NCI-H2081 (cell line): Measurements from ENCODE around the gene SLC39A1.
"Not testable (repeated sequence)": the region's sequence is repeated elsewhere in the genome, so short reads cannot be mapped to it uniquely, and the experiment has no call there.

ENCODE experiments used
- DNase-seq, 2 experiments: peaks; one replicate each; lab custom pipeline; 2025; lab: John Stamatoyannopoulos, UW

The SLC39A1 gene

GRCh38 chr1:153963030-153963849 lies at the start of gene SLC39A1:
Gene SLC39A1, minus strand, starts transcription at chr1:153963537. Its CDS starts 822 bp downstream, at chr1:153962715.
- DNase-seq, result peak; percentile 99 to 100

- DNase-seq, result not testable (repeated sequence)
Observed at GRCh38 chr1:154012543-154012942, 49.2 kb upstream of the SLC39A1 start.

GRCh38 chr1:154012129-154012528 lies 48.8 kb upstream of the SLC39A1 start:
- DNase-seq, result no peak

GRCh38 chr1:154006136-154006535 lies 42.8 kb upstream of the SLC39A1 start:
- DNase-seq, result no peak

GRCh38 chr1:154000420-154000819 lies 37.1 kb upstream of the SLC39A1 start:
- DNase-seq, result no peak

- not testable (repeated sequence) for DNase-seq
Observed at GRCh38 chr1:153996882-153997281, 33.5 kb upstream of the SLC39A1 start.

GRCh38 chr1:153995640-153996039 lies 32.3 kb upstream of the SLC39A1 start:
- DNase-seq, result no peak

GRCh38 chr1:153995202-153995601 lies 31.9 kb upstream of the SLC39A1 start:
- no peak for DNase-seq

GRCh38 chr1:153991806-153992205 lies 28.5 kb upstream of the SLC39A1 start:
- no peak for DNase-seq

GRCh38 chr1:153991151-153991630 lies 27.9 kb upstream of the SLC39A1 start:
- no peak for DNase-seq

- DNase-seq, result peak; percentile 99
Observed at GRCh38 chr1:153990468-153991150, 27.3 kb upstream of the SLC39A1 start, which contains the start of gene RPS27. Gene RPS27, plus strand, starts transcription at chr1:153990762. Its CDS starts 35 bp downstream, at chr1:153990797.

- DNase-seq, result no peak
Observed at GRCh38 chr1:153987621-153988020, 24.3 kb upstream of the SLC39A1 start.

GRCh38 chr1:153985941-153986761 lies 22.8 kb upstream of the SLC39A1 start, which contains the start of gene RAB13:
Gene RAB13, minus strand, starts transcription at chr1:153986339. Its CDS starts 103 bp downstream, at chr1:153986236.
- peak; percentile 66 to 77 for DNase-seq

GRCh38 chr1:153985341-153985912 lies 22.1 kb upstream of the SLC39A1 start:
- no peak for DNase-seq

- DNase-seq, result no peak
Observed at GRCh38 chr1:153984123-153984894, 21.0 kb upstream of the SLC39A1 start.

- not testable (repeated sequence) for DNase-seq
Observed at GRCh38 chr1:153981735-153982134, 18.4 kb upstream of the SLC39A1 start.

GRCh38 chr1:153979091-153979490 lies 15.8 kb upstream of the SLC39A1 start:
- DNase-seq, result not testable (repeated sequence)

GRCh38 chr1:153978274-153978909 lies 15.1 kb upstream of the SLC39A1 start:
- no peak for DNase-seq

GRCh38 chr1:153977250-153978240 lies 14.2 kb upstream of the SLC39A1 start, which contains the start of gene JTB:
Gene JTB, minus strand, starts transcription at chr1:153977674. Its CDS starts 422 bp downstream, at chr1:153977252.
- DNase-seq, result peak; percentile 93 to 96
